Activated T-helper 1 cell treated with anti-CD3 and anti-CD28 coated beads, Interleukin-12 subunit alpha, Interleukin-12 subunit beta, Interleukin-2, Interleukin-4 antibody, amounts not matched to agents 30 ng/mL and 10 ng/mL and 1 ng/mL, durations not matched to agents 14 hours and 24 hours and 36 hours (primary cell): Measurements from ENCODE around the gene RBM27. TPM values are rescaled to one million over a fixed set of nuclear protein-coding genes. Genes with fewer than 3 reads are reported as not detected.
"Not testable (repeated sequence)": the region's sequence is repeated elsewhere in the genome, so short reads cannot be mapped to it uniquely, and the experiment has no call there.

ENCODE experiments used
- DNase-seq: peaks from one replicate; pipeline ENCODE4 v3.0.0; 2021; ENCODE audit warnings: low spot score
- H3K27ac Mint-ChIP-seq: one replicate; pipeline ENCODE4 v1.8.0; 2021; ENCODE audit warnings: mild to moderate bottlenecking, mixed read lengths
- H3K27me3 Mint-ChIP-seq: one replicate; pipeline ENCODE4 v1.8.0; 2022; ENCODE audit warnings: mild to moderate bottlenecking, moderate library complexity, mixed read lengths; ENCODE audit not compliant: insufficient read depth
- H3K36me3 Mint-ChIP-seq: one replicate; pipeline ENCODE4 v1.8.0; 2021; ENCODE audit warnings: low read depth, mixed read lengths
- H3K4me1 Mint-ChIP-seq: one replicate; pipeline ENCODE4 v1.8.0; 2021; ENCODE audit warnings: low read depth, mixed read lengths
- H3K4me3 Mint-ChIP-seq: one replicate; pipeline ENCODE4 v1.8.0; 2021; ENCODE audit warnings: mild to moderate bottlenecking, moderate library complexity, mixed read lengths
- H3K9me3 Mint-ChIP-seq: one replicate; pipeline ENCODE4 v1.8.0; 2021; ENCODE audit warnings: mixed read lengths
- intact Hi-C: fragments of 100-400 bp; cut with micrococcal nuclease; formaldehyde crosslinking; loops from one replicate; pipeline ENCODE4 v1.15.1; 2024
- total RNA-seq: library from RNA; stranded (reverse); gene quantifications from 2 replicates; pipeline ENCODE4 v1.2.3, GENCODE V29; 2022

RBM27 gene
- total RNA-seq, 1 donor from 2014 or later: 31.2 TPM

- no peaks in the 10 kb centered on the region for H3K4me1 Mint-ChIP-seq
- no peak overlapping the region for H3K27ac Mint-ChIP-seq
- no peaks in the 10 kb centered on the region for H3K9me3 Mint-ChIP-seq
- intact Hi-C loops: no loop called here
- H3K36me3 Mint-ChIP-seq: no peaks in the 10 kb centered on the region
- no peak for DNase-seq
- H3K27me3 Mint-ChIP-seq: peaks cover 10% of the 10 kb centered on the region
- H3K4me3 Mint-ChIP-seq: no peak overlapping the region
Measured at GRCh38 chr5:146192571-146193043, 10.8 kb upstream of the RBM27 start.

GRCh38 chr5:146193285-146193684, 10.1 kb upstream of the RBM27 start:
- H3K4me3 Mint-ChIP-seq: no peak overlapping the region
- H3K27ac Mint-ChIP-seq: no peak overlapping the region
- no peak for DNase-seq
- H3K36me3 Mint-ChIP-seq: no peaks in the 10 kb centered on the region
- intact Hi-C loops: no loop called here
- no peaks in the 10 kb centered on the region for H3K4me1 Mint-ChIP-seq
- no peaks in the 10 kb centered on the region for H3K9me3 Mint-ChIP-seq
- H3K27me3 Mint-ChIP-seq: peaks cover 6% of the 10 kb centered on the region

- H3K36me3 Mint-ChIP-seq, H3K4me1 Mint-ChIP-seq, intact Hi-C loops, H3K27ac Mint-ChIP-seq, H3K4me3 Mint-ChIP-seq, H3K9me3 Mint-ChIP-seq, DNase-seq, H3K27me3 Mint-ChIP-seq: not testable (repeated sequence)
Measured at GRCh38 chr5:146194997-146195396, 8.4 kb upstream of the RBM27 start.

- H3K9me3 Mint-ChIP-seq: no peaks in the 10 kb centered on the region
- H3K27me3 Mint-ChIP-seq: peaks cover 2% of the 10 kb centered on the region
- DNase-seq: no peak
- H3K4me3 Mint-ChIP-seq: no peak overlapping the region
- no peak overlapping the region for H3K27ac Mint-ChIP-seq
- intact Hi-C loops: no loop called here
- H3K36me3 Mint-ChIP-seq: no peaks in the 10 kb centered on the region
- no peaks in the 10 kb centered on the region for H3K4me1 Mint-ChIP-seq
Measured at GRCh38 chr5:146196459-146197048, 6.9 kb upstream of the RBM27 start.

- intact Hi-C loops: no loop called here
- Mint-ChIP-seq H3K4me1 (no peaks in the 10 kb centered on the region), H3K9me3 (no peaks in the 10 kb centered on the region), H3K27ac (no peak overlapping the region), H3K4me3 (no peak overlapping the region), H3K36me3 (no peaks in the 10 kb centered on the region), H3K27me3 (no peaks in the 10 kb centered on the region)
- no peak for DNase-seq
Measured at GRCh38 chr5:146199176-146199815, 4.1 kb upstream of the RBM27 start.

GRCh38 chr5:146201795-146202194, 1.6 kb upstream of the RBM27 start:
- intact Hi-C loops: loop anchor here (2.0 kb wide), 2 partner anchors 37 to 265 kb away; partner anchors contain the start of gene SH3RF2
- not testable (repeated sequence) for H3K4me3 Mint-ChIP-seq, H3K27ac Mint-ChIP-seq, H3K9me3 Mint-ChIP-seq, DNase-seq, H3K4me1 Mint-ChIP-seq, H3K36me3 Mint-ChIP-seq, H3K27me3 Mint-ChIP-seq

GRCh38 chr5:146203872-146204192, 427 bp downstream of the RBM27 start:
- no peaks in the 10 kb centered on the region for H3K36me3 Mint-ChIP-seq
- DNase-seq: no peak

GRCh38 chr5:146205499-146206202, 2.2 kb downstream of the RBM27 start:
- Mint-ChIP-seq H3K27me3 (no peaks in the 10 kb centered on the region), H3K9me3 (no peaks in the 10 kb centered on the region), H3K36me3 (peaks cover 2% of the 10 kb centered on the region), H3K27ac (no peak overlapping the region), H3K4me3 (peak overlapping the region; percentile 71), H3K4me1 (peaks cover 14% of the 10 kb centered on the region)
- intact Hi-C loops: loop anchor here (5.0 kb wide), 1 partner anchor 33 kb away; no protein-coding TSS in a partner anchor
- no peak for DNase-seq

More at GRCh38 chr5:146203872-146204192, 427 bp downstream of the RBM27 start:
- Mint-ChIP-seq H3K4me1 (peaks cover 1% of the 10 kb centered on the region), H3K9me3 (no peaks in the 10 kb centered on the region), H3K27me3 (no peaks in the 10 kb centered on the region), H3K27ac (no peak overlapping the region), H3K4me3 (no peak overlapping the region)
- intact Hi-C loops: loop anchor here (1.0 to 2.0 kb wide), 5 partner anchors 22 to 267 kb away; partner anchors contain the start of genes LARS1, SH3RF2 and TCERG1

- no peaks in the 10 kb centered on the region for H3K9me3 Mint-ChIP-seq
- peak overlapping the region; percentile 71 for H3K4me3 Mint-ChIP-seq
- H3K36me3 Mint-ChIP-seq: peaks cover 2% of the 10 kb centered on the region
- H3K27ac Mint-ChIP-seq: peak overlapping the region; percentile 31
- no peak for DNase-seq
- H3K4me1 Mint-ChIP-seq: peaks cover 14% of the 10 kb centered on the region
- intact Hi-C loops: loop anchor here (5.0 kb wide), 1 partner anchor 34 kb away; no protein-coding TSS in a partner anchor
- H3K27me3 Mint-ChIP-seq: no peaks in the 10 kb centered on the region
Measured at GRCh38 chr5:146206257-146206656, 2.9 kb downstream of the RBM27 start.

GRCh38 chr5:146208916-146209522, 5.6 kb downstream of the RBM27 start:
- intact Hi-C loops: loop anchor here (5.0 kb wide), 1 partner anchor 37 kb away; no protein-coding TSS in a partner anchor
- DNase-seq: no peak
- no peaks in the 10 kb centered on the region for H3K27me3 Mint-ChIP-seq

GRCh38 chr5:146209714-146210113, 6.3 kb downstream of the RBM27 start:
- no peaks in the 10 kb centered on the region for H3K27me3 Mint-ChIP-seq
- H3K9me3 Mint-ChIP-seq: no peaks in the 10 kb centered on the region
- H3K27ac Mint-ChIP-seq: no peak overlapping the region
- H3K4me1 Mint-ChIP-seq: peaks cover 20% of the 10 kb centered on the region
- no peak for DNase-seq
- H3K4me3 Mint-ChIP-seq: no peak overlapping the region
- intact Hi-C loops: loop anchor here (5.0 kb wide), 1 partner anchor 37 kb away; no protein-coding TSS in a partner anchor
- H3K36me3 Mint-ChIP-seq: peaks cover 4% of the 10 kb centered on the region

More at GRCh38 chr5:146208916-146209522, 5.6 kb downstream of the RBM27 start:
- Mint-ChIP-seq H3K36me3 (peaks cover 4% of the 10 kb centered on the region), H3K9me3 (no peaks in the 10 kb centered on the region), H3K27ac (no peak overlapping the region), H3K4me3 (no peak overlapping the region), H3K4me1 (peaks cover 14% of the 10 kb centered on the region)

- peaks cover 20% of the 10 kb centered on the region for H3K4me1 Mint-ChIP-seq
- H3K36me3 Mint-ChIP-seq, H3K4me3 Mint-ChIP-seq, DNase-seq, H3K27ac Mint-ChIP-seq, intact Hi-C loops, H3K27me3 Mint-ChIP-seq, H3K9me3 Mint-ChIP-seq: not testable (repeated sequence)
Measured at GRCh38 chr5:146210810-146211209, 7.4 kb downstream of the RBM27 start.
